ENCODE data around the gene FZD7. TPM values are rescaled to one million over a fixed set of nuclear protein-coding genes. Genes with fewer than 3 reads are reported as not detected.

The FZD7 gene
- total RNA-seq, 1 experiment from 2014 or later = 17.5 TPM

Other genes with a start within 250 kb of the FZD7 start
- not detected in 2 replicates for gene CDK15, start 227.3 kb upstream of the FZD7 start, total RNA-seq (2014; rRNA removed; shearing (Covaris generic))
- gene KIAA2012, start 39.4 kb downstream of the FZD7 start, total RNA-seq (2014; rRNA removed; shearing (Covaris generic)) = not detected in 2 replicates
- 263 and 352 TPM in 2 replicates for gene SUMO1, start 204.7 kb downstream of the FZD7 start, total RNA-seq (2014; rRNA removed; shearing (Covaris generic))
- 91.1 and 106 TPM in 2 replicates for gene NOP58, start 231.9 kb downstream of the FZD7 start, total RNA-seq (2014; rRNA removed; shearing (Covaris generic))